ENCODE measurements around the gene ASB6.
"Not testable (repeated sequence)": the region's sequence is repeated elsewhere in the genome, so short reads cannot be mapped to it uniquely, and the experiment has no call there.

The ASB6 gene

DNA sequence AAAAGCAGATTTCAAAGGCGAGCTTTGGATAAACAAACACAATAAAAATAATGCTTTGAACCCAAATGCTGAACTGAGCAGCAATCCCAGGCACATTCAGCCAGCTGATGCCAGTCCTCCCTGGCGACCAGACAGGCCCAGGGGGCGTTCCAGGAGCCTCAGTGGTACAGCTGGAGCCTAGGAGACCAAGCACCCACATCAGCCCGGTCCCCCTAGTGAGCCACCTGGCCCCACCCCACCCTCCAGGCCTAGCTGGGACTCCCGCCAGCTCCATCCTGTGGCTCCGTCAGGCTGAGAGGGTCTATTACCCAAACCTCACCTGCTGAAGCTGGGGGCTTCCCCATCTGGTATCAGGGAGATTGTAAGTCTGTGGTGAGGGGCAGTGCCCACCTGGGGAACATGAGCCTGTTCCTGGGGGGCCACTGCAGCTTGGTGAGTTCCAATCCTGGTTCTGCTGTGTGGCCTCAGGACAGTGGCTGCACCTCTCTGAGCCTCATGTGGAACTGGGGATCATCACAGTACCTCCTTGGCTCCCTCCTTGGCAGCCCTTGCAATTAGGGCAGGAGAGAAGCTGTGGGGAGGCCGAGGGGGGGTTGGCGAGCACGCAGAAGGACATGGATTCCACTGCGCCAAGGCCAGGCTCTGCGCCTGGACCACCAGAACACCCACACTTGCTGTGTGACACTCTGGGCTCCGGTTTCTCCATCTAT, 37.7 kb downstream of the ASB6 start:
- DNase-seq, result no peak

DNA sequence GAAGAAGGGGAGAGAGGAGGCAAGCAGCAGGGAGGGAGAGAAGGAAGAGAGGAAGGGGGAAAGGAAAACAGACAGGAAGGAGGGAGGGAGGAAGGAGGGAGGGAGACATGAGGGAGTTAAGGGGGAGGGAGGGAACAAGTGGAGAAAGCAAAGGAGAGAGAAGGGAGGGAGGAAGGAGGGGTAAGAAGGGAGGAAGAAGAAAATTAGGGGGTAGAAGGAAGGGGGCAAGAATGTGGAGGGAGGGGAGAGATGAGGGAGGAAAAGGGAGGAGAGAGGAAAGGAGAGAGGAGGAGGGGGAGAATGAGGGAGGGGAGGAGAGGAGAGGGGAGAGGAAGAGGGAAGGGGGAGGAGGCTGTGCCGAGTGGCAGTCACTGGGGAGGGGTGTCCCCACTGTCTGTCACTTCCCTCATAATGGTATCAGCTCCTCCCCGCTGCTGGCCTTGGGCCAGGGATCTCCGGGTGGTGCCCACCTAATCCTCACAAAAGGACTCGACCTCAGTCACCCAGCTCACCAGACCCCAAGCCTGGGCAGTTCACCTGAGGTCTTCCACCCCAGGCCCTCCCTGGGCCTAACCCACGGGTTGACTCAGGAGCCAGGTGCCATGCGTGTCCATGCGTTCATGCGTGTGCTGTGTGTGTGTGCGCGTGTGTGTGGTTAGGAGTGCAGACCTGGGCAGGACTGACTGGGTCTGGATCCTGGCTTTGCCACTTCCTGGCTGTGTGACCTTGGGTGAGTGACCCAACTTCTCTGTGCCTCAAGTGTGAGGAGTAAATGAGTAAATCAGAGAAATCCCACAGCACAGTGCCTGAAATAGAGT, 39.1 kb downstream of the ASB6 start:
- no peak for DNase-seq

DNA sequence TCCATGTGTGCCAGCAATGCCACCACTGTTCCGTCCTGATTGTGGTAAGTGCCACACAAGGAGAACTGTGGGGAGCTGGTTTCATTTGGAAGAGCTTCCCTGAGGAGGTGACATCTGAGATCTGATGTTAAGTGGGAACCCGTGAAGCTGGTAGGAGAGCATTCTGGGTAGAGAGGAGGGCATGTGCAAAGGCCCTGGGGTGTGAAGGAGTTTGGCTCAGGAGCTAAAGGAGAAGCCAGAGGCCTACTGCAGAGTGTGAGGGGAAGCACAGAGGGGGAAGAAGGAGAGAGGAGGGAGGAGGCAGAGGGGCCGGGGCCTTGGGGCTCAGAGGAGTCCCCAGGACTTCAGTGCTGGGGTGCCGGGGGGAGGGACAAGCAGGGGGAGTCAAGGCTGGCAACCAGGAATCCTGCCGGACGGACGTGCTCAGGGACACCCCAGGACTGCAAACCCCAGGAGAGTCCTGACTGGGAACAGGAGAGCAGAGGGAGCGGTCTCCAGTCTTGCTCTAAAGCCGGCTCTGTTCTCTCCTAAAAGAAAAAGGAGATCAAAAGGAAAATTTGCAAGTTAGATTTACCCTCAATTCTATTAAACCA, 40.8 kb downstream of the ASB6 start:
- DNase-seq, result no peak

DNA sequence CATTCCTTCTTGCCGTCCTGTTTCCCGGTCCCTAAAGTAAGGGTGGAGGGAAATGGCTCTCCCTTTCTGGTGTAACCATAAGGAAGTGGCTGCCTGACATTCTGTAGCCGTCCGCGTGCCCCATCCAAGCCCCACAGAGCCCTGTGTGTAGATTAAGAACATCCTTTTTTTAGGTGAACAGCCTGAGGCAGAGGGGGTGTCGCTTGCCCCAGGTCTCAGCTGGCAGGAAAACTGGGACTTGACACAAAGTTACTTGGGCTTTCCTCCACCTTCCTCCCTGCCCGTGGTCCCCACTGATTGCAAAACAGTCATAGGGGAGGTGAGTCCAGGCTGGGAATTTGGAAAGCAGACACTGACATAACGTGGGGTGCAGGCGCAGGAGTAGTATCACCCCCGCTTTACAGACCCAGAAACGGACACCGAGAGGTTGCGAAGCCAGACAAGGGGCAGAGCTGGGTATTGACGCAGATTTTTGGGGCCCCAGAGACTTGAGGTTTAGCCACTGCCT, 43.8 kb downstream of the ASB6 start:
- no peak for DNase-seq

DNA sequence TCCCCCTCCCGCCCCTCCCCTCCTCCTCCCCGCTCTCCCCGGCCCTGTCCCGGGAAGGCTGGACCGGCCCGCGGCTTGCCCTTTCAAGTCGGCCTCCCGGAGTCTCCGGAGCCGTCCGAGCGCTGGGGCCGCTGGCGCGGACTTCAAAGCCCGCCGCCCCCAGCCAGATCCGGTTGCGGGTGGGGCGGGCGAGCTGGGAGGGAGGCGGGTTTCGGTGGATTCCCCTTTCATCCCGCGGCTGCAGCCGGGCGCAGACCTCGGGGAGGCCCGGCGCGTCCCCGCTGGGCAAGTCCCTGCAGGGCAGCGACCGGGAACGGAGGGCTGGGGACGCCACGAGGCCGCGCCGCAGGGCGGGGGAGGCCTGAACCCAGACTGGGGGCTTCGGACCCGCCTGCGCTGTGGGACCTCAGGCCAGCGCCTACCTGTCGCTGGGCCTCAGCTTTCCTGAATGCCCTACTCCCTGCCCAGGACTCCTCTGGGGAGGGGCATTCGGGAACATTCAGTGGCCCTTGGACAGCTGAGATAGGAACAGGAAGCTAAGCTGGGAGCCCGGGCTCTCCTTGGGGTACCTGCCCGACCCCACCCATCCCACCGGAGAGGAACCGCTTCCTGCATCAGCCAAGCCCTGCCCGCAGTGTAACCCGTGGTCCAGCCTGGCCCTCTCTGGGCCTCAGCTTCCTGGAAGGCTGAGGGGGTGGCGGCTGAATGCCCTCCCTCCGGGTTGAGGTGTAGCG, 44.4 kb downstream of the ASB6 start:
- no peak for DNase-seq

- no peak for DNase-seq
Measured at GRCh38 chr9:129596541-129597331, 45.2 kb downstream of the ASB6 start.

DNA sequence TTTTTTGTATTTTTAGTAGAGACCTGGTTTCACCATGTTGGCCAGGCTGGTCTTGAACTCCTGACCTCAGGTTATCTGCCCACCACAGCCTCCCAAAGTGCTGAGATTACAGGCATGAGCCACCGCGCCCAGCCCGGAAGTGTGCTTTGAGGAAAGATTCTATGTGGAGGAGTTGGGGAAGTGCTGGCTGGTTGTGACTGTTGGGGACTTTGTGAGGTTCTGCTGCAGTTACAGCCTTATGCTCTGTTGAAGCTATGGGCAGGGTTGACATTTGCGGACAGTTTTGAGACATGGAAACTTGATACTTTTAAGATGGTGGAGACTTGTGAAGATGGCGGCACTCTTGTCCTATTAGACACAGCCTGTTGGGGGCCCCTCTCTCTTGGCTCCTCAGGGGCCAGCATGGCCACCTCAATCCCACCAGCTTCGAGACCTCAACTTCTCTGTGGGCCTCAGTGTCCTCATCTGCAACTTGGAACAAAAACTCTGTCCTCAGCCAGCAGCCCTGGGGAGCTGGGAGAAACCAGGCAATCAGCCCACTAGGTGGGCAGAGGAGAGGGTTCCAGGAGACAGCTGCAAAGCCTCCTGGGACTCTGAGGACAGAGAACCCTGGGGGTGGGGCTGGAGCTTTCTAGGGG, 45.9 kb downstream of the ASB6 start:
- no peak for DNase-seq

GRCh38 chr9:129595311-129595741, 46.6 kb downstream of the ASB6 start:
- no peak for DNase-seq

DNA sequence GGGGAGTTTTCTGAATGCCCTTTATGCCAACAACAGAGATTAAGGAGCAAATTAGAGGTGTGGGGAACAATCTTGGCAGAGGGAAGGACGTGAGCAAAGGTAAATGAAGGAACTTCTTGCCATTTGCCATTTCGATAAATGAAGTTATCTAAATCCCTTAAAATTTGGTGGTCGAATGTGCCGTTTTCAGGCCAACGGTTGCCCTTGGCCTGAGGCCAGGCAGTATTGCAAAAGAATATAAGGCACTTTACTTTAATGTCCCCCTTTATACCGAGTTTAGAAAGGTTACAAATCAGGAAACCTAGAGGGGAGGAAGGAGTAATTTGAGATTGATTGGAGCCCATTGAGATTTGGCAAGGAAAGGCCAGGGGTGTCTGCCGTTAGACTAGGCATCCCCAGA, 47.3 kb downstream of the ASB6 start:
- DNase-seq, result no peak

DNA sequence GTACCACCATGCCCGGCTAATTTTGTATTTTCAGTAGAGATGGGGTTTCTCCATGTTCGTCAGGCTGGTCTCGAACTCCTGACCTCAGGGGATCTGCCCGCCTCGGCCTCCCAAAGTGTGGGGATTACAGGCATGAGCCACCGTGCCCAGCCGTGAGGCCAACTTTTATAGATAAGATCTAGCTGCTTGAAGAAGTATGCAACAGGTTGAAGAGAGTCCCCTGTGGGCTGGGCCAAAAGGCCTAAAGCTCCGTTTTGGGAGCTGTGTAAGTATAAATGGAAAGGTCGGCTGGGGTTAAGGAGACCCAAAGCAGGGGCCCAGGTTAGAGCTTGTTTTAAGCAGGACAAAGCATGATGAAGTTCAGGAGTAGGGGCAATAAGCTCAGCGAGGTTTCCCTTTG, 49.2 kb downstream of the ASB6 start:
- not testable (repeated sequence) for DNase-seq

DNA sequence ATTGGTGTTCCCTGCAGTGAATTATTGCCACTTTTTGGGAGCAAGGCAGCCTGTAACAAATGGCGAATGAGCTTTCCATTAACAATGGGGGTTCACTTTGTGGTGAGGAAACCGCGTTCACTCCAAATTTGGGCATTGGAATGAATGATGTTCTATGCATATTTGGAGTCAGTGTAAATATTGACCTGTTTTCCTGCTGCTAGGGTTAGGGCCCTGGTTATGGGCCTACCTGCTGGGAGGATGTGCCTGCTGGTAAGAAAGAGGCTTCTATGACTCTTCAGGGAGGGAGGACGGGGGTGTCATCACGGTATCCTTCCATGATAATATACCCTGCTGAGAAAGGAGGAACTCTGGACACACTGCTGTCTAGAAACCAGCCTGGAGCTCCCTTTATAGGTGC, 50.0 kb downstream of the ASB6 start:
- no peak for DNase-seq

GRCh38 chr9:129590466-129590865, 51.5 kb downstream of the ASB6 start:
- no peak for DNase-seq

GRCh38 chr9:129587487-129588262, 54.3 kb downstream of the ASB6 start:
- DNase-seq, result no peak

- no peak for DNase-seq
Measured at GRCh38 chr9:129586685-129587084, 55.3 kb downstream of the ASB6 start.

DNA sequence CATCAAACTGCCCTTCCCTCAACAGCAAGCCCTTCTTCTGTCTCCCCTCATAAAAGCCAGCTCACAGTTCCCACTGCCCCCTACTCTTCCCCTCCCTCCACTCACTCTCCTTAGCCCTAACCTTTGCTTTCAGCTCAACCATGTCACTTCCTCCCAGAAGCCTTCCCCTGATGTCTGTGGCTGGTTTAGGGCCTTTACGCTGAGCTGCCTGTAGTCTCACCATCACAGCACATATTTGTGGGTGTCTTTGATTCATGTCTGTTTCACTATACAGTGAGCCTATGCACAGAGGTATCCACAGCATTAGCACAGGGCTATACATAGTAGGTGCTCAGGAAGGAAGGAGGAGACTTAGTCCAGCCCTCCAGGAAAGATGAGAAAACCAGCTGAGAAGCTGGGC, 55.7 kb downstream of the ASB6 start:
- DNase-seq, result no peak

DNA sequence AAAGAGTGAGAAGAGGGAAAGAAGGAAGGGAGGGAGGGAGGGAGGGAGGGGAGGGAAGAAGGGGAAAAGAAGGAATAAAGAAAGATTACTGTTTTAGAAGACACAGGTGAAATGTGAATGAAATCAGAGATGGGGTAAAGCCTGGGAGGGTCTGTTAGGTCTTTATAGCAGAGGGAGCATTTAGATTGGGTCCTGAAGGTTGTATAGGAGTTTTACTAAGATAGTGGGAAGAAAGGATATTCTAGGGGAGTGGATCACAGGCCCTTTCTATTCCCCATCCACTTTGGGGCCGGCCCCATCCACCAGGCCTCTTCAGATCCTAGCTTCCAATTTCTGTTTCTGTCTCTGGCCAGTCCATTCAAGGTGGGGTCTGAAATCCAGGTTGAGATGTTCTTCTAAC, 56.6 kb downstream of the ASB6 start:
- no peak for DNase-seq
